Raji (cell line): Measurements from ENCODE around the gene IDH3B.

ENCODE experiments used
- POLR2A ChIP-seq: IDR thresholded peaks from 2 replicates; pipeline ENCODE4 v1.6.1; 2011; ENCODE audit warnings: low read depth, low read length, control low read depth; ENCODE audit not compliant: insufficient read depth

Gene IDH3B

DNA sequence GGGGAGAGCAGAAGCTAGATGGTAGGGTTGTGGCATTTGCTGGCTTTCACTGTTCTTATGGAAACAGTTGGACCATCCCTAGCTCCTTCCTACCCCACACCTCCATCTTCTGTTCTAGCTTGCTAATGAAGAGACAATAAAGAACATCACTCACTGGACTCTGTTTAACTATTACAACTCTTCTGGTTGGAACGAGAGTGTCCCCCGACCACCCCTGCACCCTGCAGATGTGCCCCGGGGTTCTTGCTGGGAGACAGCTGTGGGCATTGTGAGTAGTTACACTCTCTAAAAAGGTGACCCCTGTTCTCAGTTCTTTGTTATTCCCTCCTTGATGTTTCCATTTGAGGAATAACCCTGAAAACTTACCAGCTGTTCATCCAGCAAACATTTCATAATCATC lies 51.9 kb downstream of the IDH3B start:
- TF ChIP-seq POLR2A = no peak

DNA sequence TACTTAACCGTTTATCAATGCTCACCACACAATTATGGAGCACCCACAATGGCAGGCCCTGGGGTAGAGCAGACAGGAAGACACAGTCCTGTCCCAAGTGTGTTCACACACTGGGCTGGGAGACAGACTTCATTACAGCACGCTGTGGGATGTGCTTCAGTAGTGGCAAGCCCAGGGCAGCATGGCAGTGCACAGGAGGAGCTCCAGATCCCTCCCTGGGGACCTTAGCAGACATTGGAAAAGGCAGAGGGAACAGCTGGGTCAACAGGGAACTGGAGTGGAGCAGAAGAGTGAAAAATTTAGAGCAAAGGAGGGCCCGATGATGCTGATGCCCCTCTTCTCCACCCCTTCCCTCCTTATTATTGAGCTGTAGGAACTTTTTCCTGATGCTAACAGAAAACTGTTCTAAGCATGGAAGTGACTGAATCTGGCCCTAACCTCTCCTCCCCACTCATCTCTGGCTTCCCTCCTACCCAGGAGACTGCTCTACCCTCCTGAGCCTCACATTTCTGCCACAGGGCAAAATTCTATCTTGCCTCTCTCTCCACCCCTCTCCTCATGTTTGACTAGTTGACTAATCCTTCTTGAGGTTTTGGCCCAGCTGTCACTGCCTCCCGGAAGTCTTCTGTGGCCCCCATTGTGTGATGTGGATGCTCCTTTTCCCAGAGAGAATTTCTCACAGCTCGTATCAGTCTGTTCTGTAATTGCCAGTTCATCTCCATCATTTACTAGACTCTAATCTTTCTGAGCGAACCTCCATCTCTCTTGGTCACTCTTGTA lies 52.9 kb downstream of the IDH3B start:
- TF ChIP-seq POLR2A = no peak

GRCh38 chr20:2610326-2610725 lies 53.7 kb downstream of the IDH3B start:
- TF ChIP-seq POLR2A = no peak
